ENCODE results near the gene KCNJ16.

Gene KCNJ16

DNA sequence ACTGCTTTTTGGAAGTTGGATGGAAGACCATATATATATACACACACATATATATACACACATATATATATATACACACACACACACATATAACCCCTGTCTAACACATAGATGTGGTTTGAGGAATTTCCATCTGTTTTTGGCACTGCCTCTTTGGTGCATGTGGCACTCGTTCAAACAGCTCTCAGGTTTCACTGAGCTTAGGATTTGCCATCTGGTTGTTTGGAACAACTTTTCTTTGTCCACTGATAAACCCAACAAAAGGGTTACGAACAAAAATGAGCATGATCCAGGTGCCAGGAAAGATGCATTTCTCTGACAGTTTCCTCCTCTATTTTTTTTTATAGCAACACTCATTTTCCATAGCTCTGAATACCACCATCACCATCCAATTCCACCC is 14.6 kb upstream of the KCNJ16 start:
- TF ChIP-seq CTCF (IDR thresholded peaks at IDR 0.05; ENCODE audit: low read depth, low read length, missing control alignments): no peak
- no peak overlapping the region for H3K4me3 ChIP-seq (replicated peaks; ENCODE audit: low read depth, low read length)
- DNase-seq (ENCODE audit: extremely low read depth, low read depth): peak; percentile 56

DNA sequence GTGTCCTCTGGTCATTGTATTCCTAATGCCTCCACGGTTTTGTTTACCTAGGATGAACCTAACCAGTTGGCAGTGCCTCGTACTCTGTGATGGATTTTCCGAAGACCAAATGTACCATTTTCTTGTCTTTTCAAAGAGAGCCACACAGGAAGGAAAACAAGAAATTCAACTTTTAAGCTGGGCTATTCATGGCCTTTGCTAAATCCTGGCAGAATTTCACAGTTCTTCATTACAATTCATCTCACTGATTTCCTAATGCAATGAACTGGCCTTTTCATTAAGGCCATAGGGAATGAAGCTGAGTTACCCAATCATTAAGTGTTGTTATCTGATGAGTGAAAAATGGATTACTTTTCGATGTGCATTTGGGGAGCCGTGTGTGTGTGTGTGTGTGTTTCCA is 7.9 kb upstream of the KCNJ16 start:
- H3K4me3 ChIP-seq (replicated peaks; ENCODE audit: low read depth, low read length): no peak overlapping the region
- DNase-seq (ENCODE audit: extremely low read depth, low read depth): no peak
- no peak for TF ChIP-seq CTCF (IDR thresholded peaks at IDR 0.05; ENCODE audit: low read depth, low read length, missing control alignments)

GRCh38 chr17:70070305-70071027 is 4.6 kb upstream of the KCNJ16 start:
- no peak for DNase-seq (ENCODE audit: extremely low read depth, low read depth)
- TF ChIP-seq CTCF (IDR thresholded peaks at IDR 0.05; ENCODE audit: low read depth, low read length, missing control alignments): no peak

GRCh38 chr17:70071127-70071526 is 3.9 kb upstream of the KCNJ16 start:
- H3K4me3 ChIP-seq (replicated peaks; ENCODE audit: low read depth, low read length): no peak overlapping the region
- TF ChIP-seq CTCF (IDR thresholded peaks at IDR 0.05; ENCODE audit: low read depth, low read length, missing control alignments): no peak
- DNase-seq (ENCODE audit: extremely low read depth, low read depth): no peak

More at GRCh38 chr17:70070305-70071027, 4.6 kb upstream of the KCNJ16 start:
- no peak overlapping the region for H3K4me3 ChIP-seq (replicated peaks; ENCODE audit: low read depth, low read length)

DNA sequence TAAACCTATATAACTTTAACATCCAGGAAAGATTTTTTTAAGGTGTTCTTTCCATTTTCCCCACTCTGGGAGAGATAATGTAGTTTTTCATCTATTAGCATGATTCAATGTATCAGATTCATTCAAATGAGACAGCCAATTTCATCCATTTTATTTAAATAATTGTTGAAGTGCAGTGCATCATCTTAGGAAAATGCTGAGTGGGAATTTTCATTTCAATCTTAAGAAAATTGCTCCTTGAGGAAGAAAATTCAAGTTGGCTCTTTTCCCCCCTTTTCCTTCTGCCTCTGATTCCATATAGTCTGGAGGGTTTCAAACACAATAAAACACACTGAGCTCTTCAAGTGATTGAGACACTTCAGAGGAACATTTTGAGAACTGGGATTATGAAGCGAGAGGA is 3.4 kb upstream of the KCNJ16 start:
- no peak for DNase-seq (ENCODE audit: extremely low read depth, low read depth)
- TF ChIP-seq CTCF (IDR thresholded peaks at IDR 0.05; ENCODE audit: low read depth, low read length, missing control alignments): no peak
- H3K4me3 ChIP-seq (replicated peaks; ENCODE audit: low read depth, low read length): no peak overlapping the region

DNA sequence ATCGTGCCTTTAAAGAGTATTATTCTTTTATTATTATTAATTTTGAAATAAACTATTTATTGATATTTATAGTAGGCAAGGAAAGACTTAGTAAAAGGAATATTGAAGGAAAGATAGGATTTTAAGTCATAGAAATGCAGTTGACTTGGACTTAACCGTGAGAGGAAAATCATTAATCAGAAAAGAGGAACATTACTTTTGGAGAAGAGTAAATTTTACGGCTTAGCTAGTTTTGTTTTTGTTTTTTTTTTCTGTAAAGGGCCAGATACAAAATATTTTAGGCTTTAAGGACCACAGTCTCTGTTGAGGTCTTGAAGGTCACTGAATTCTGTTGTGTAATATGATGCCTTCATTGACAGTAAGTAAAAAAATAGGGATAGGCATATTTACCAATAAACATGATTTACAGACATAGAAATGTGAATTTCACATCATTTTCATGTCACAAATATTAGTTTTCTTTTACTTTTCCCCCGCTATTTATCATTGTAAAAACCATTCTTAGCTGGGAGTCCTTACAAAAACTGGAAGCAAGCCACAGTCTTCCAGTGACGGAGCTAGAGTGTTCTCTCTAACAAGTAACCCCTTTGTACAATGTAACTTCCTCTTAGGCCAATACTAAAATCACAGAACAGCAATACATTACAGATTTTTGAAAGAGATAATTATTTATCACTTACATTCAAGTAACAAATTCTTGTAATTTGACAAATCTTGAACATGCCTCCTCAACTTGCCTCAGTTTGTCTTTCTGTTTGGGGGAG is 2.3 kb upstream of the KCNJ16 start:
- H3K4me3 ChIP-seq (replicated peaks; ENCODE audit: low read depth, low read length): no peak overlapping the region
- DNase-seq (ENCODE audit: extremely low read depth, low read depth): no peak
- no peak for TF ChIP-seq CTCF (IDR thresholded peaks at IDR 0.05; ENCODE audit: low read depth, low read length, missing control alignments)

All from HFF-Myc (cell line).